Measurements from ENCODE around the gene SLC2A10.

The SLC2A10 gene

DNA sequence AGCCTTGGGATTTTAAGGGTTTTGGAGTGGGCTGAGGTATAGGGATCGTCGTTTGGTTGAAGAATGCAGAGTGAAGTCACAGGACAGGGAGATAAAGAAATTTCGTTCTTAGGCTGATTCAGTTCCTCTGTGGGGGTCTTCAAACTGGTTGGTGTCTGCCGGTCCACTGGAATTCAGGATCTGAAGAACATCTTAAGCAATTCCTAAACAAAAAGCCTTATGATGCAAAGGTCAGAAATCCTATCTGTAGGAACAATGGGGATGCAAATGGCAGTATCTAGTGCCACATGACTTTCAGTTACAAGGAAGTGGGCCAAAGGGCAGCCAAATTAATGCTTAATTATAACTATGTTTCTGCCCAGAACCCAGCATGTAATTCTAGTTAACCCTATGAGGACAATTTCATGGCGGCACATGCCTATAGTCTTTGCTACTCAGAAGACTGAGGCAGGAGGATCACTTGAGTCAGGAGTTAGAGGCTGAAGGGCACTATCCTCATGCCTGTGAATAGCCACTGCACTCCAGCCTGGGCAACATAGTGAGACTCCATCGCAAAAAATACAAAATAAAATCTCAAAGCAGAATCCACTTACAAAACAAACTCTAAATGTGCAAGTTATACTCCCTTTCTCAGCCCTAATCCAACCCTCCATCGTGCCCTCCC is 4.6 kb upstream of the SLC2A10 start:
- no peak for DNase-seq

DNA sequence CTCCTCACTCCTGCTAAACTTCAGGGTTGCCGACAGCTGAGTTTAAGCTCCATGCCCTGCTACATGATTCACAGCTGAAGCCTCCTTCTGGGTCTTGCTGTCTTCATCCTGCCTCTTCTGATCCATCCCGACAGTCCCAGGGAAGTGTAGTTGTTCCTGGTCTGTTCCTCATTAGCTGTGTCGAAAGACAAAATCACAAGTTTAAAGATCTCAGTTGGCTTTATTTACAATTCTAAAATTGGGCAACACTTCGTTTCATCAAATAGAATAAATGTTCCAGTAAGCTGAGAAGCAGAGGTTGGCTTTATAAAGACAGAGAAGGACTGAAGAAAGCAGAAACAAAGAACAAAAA is 4.1 kb upstream of the SLC2A10 start:
- no peak for DNase-seq

DNA sequence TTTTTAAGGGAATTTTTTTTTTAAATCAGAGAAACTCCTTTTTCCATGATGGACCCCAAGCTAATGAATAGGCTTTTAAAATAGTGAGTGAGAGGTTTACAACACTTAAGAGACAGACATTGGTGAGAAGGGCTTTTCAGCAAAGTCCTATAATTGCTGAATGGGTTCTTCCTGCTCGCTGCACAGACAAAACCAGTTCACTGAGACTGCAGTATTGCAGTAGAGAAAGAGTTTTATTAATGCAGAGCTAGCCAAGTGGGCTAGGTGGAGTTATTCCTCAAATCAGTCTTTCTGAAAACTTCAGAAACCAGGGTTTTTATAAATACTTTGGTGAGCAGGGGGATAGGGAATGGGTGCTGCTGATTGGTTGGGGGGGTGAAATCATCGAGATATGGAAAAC is 3.2 kb upstream of the SLC2A10 start:
- no peak for DNase-seq

DNA sequence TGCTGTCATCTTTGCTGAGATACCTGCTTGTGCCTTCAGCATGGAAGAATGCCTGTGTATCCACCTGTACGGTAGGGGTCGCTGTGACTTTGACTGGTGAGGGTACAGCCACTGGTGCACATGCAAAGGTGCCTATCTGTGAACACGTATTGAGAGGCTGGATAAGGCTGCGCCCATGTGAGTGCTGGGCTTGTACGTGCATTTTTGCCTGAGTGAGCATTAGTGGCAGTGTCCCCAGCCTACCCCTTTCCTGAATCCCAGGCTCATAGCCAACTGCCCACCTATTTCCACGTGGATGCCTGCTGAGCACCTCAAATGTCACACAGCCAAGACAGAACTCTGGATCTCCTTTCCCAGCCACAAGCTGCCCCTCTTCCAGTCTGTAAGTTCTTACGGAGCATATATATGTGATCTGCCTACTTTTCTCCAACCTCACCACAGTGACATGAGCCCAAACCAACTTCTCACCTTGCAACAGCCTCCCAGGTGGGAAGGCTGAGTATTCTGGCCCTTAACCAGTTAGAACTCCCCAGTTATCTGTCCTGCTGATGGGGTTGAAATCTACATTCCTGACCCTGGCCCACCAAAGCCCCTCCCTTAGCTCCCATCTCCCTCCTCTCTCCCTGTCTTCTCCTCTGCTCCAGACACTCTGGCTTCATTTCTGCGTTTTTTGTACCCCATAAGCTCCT is 1.1 kb upstream of the SLC2A10 start:
- DNase-seq: no peak

DNA sequence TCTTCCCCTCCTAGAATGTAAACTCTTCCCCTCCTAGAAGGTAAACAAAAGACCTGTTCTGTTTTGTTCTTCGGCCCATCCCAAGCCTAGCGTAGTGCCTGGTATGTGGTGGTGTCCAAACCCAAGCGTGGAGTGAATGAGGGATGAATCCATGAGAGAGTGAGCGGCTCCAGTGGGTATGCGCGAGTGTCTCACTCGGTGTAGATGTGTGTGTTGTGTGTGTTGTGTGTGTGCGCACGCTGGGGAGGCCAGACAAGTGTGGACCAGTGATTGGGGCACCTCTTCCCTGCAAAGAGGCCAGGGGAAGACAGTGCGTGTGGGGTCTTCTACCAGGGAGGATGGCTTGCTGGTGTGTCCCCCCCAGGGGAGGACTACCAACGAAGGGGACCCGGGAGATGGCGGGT is 392 bp upstream of the SLC2A10 start:
- DNase-seq: no peak

DNA sequence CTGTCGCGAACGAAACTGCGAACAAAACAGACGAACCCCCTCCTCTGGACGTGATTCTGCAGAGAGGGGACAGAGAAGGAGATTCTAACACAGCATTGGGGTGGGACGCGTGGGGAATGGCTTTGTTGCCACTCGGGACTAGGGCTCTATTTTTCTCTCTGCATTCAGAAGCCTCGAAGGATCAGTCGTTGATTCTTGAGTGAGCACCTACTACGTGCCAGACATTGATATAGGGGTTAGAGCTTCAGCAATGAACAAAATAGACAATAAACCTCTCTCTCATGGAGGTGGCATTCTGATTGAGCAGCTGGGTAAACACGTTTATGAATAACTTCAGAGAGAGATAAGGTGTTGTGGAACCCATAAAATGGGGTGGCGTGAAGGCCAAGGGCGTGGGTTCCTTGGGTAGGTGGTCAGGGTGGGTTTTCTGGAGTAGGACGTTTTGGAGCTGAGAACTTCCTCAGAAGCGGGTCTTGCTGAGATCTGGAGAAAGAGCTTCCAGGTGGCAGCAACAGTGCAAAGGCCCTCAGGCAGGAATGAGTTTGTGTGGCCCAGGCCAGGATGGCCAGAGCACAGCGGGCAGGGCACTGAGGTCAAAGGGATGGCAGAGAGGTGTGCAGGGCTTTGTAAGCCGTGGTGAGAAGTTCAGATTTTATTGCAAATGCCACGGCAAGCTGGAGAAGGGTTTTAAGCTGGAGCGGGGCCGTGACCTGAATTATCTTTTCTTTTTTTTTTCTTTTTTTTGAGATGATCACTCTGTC is 884 bp downstream of the SLC2A10 start:
- no peak for DNase-seq

DNA sequence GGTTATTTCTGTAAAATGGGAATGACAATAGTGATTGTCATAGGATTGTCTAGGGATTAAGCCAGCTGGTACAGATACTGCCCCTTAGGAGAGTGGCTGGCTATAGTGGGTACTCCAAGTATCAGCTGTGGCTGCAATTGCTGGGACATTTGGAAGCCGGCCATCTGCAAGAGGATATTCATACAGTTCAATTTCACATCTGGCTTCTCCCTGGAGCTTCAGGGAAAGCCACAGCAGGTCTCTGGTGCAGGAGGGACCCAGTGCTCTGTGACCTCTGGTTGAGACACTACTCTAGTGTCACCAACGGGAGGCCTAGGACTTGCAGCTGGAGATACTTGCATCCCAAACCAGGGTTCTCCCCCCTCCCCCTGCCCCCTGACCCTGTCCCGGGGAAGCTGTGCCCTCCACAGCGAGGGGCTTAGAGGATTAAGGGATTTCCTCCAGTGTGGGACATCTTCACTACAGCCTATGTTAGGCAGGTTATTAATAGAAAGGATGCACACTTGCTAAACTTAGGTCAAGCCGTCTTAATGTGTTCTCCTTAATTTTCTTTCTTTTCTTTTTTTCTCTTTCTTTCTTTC is 2.7 kb downstream of the SLC2A10 start:
- no peak for DNase-seq

DNA sequence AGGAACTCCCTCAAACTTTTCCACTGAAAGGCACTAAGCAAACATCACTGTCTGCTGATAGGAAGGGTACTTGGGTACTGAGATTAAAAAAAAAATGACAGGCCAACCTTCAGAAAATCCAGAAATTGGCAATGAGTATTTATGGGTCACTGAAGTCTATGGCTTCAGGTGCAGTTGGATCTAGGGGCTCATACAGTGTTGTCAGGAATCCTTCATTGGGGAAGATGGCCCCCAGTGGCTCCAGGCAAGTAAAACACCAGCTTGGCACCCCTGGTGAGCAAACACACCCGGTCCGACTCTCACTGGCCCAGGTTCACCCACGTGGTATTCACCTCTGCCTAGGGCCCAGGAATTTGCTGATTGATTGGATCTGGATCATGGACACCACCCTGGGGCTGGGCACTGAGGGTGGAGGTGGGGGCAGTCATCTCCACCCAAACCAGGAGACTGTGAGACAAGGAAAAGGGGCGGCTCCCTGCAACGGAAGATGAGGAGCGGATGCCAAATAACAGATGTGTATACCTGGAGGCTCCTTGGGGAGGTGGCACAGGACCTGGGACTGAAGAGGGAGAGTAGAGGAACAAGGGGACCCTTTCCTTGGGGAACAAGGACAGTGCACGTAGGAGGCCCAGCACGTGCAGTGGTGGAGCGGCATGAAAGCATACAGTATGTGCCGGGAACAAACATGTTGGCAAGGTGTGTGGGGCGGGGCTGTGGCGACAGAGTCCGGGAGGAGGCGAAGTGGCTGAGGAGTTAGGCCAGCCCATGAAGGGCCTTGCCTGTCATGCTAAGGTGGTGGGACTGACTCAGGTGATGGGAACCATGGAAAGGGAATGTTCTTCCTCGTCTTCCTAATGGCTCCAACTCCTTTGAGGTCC is 4.7 kb downstream of the SLC2A10 start:
- DNase-seq: no peak

DNA sequence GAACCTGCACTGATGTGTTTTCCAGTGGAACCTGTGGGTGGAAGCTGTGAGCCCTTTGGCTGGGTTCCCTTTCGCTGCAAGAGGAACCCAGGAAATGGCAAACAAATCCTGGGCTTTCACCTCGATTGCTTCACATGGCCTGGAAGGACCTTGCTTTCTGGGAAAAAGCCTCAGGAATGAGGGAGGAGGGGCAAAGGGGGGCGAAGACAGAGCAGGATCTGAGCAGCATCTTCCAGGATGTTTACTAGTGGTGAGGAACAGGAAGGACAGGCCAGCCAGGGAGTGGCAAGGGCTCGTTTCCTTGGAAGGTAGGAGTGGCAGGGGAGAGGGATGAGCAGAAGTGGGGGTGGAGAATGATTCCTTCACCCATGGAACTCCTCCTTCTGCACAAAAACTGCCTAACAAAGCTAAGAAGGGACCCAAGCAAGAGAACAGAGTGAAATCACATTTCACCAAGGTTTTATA is 5.9 kb downstream of the SLC2A10 start:
- DNase-seq: peak in 1 of 3 donors; percentile 11

DNA sequence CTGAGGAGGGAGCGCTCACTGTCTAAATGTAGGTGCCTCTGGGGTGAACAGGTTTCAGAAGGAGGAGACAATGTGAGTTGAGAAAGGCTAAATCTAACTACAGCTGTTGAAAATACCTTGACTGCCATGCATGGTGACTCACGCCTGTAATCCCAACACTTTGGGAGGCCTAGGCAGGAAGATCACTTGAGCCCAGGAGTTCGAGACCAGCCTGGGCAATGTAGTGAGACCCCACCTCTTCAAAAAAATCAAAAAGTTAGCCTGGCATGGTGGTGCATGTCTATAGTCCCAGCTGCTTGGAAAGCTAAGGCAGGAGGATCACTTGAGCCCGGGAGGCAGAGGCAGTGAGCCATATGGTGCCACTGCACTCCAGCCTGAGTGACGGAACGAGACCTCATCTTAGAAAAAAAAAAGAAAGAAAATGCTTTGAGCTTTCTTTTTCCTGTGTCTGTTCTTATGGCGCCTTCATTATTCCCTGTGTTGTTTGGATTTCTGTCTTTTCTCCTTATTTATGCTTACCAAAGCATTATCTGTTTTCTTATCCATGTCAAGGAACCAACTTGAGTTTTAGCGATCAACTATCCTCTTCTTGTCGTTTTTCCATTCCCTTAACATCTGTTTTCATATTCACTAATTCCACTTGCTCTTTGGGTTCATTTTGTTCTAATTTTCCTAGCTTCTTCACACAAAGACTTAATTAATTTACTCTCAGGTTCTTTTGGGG is 8.5 kb downstream of the SLC2A10 start:
- DNase-seq: no peak

DNA sequence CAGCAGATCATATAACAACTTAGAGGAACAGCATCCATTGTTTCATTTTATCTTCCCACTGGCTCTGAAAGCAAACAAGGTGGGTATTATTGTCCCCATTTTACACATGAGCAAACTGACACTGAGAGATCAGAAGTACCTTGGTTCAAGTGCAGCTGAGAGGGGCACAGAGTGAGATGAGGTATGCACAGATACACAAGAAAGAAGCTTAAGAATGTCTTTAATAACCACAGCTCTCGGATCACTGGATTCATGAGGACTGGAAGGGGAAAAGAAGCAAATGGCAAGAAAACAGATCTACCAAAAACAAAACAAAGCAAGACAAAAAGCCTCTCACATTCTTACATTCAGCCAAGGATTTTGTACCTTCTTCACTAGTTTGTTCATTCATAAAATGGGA is 10.6 kb downstream of the SLC2A10 start:
- no peak for DNase-seq

DNA sequence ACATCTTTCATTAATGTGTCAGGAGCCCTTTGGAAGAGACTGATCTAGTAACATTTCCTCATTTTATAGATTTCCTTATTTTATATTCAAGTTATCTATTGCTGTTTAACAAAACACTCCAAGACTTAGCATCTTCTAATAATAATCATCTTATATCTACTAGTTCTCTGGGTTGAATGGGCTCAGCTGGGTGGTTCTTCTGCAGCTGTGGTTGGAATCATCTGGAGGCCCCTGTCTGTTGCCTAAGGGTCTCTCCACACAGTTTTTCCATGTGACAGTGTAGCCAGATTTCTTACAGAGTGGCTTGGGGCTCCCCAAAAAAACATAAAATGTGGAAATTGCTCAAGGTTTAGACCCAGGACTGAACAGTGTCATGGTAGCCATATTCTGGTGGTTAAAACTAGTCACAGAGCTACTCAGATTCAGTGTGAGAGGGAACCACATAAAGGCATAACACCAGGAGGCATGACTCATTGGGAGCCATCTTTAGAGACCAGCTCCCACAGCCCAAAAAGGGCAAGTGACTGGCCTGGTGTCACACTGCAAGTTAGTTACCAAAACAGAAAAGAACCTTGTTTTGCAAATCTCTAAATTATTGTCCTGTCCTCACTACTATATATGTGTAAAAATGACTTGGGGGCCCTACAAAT is 11.5 kb downstream of the SLC2A10 start:
- DNase-seq: peak; percentile 10 to 25 (median 24)

DNA sequence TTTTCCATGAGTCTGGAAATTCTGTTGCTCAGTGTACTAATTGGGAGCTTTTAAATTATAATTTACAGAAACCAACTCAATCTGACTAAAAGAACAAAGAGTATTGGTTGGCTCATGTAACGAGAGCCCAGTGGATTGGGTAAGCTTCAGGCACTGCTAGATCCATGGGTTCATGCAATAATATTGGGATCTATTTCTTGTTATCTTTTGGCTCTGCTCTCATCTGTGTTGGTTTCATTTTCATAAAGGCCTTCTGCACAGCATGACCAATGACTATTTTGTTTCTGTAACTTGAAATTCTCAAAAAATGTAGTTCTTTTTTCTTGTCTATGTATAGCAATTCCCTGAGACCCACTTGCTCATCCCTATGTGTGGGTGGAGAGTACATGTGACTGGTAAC is 12.0 kb downstream of the SLC2A10 start:
- no peak for DNase-seq

DNA sequence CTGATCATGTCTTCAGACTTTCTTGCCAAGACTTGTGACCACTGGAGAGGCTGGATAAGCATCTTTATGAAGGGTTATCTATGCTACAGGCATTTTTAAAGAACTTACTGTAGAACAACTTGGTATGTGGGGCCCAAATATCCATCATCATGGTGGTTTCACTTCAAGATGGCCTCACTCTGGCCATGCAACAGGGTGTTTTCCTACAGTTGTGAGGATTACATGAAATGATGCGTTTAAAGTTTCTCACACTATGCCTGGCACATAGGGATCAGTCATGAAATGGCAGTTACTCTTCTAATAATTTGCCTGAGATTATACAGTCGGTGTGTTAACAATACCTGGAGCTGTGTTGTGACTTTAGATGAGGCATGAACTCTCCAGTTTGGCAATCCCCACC is 13.0 kb downstream of the SLC2A10 start:
- no peak for DNase-seq

DNA sequence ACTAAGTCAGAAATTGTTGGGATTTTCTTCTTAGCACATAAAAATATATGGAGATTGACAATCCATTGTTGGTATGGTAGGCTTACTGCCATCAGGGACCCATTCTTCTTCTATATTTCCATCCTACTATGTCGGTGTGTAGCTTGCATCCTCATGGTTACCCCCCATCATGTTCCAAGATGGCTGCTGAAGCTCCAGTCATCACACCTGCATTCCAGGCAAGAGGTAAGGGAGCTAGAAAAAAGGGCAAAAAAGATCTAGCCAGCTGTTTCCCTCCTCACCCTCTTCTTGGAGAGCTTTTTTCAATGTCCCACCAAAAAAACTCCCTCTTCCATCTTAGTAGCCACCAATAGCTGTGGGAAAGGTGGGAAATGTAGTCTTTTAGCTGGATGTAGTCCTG is 13.6 kb downstream of the SLC2A10 start:
- no peak for DNase-seq

DNA sequence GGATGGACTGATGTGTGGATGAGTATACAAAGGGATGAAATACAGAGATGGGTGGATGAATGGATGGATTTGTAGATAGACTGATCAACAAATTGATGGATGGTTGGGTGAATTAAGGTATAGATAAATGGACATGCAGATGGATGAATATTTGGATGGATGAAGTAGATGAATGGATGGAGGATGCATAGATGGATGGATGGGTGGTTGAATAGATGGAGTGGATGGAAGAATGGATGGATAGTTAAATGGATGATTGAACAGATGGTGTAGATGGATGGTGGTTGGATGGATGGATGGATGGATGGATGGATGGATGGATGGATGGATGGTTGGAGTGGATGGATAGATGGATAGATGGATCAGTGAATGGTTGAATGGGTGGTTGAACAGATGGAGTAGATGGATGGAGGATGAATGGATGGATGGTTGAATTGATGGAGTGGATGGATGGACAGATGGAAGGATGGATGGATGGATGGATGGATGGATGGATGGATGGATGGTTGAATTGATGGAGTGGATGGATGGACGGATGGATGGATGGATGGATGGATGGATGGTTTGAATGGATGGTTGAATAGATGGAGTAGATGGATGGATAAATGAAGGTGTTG is 15.0 kb downstream of the SLC2A10 start:
- no peak for DNase-seq

DNA sequence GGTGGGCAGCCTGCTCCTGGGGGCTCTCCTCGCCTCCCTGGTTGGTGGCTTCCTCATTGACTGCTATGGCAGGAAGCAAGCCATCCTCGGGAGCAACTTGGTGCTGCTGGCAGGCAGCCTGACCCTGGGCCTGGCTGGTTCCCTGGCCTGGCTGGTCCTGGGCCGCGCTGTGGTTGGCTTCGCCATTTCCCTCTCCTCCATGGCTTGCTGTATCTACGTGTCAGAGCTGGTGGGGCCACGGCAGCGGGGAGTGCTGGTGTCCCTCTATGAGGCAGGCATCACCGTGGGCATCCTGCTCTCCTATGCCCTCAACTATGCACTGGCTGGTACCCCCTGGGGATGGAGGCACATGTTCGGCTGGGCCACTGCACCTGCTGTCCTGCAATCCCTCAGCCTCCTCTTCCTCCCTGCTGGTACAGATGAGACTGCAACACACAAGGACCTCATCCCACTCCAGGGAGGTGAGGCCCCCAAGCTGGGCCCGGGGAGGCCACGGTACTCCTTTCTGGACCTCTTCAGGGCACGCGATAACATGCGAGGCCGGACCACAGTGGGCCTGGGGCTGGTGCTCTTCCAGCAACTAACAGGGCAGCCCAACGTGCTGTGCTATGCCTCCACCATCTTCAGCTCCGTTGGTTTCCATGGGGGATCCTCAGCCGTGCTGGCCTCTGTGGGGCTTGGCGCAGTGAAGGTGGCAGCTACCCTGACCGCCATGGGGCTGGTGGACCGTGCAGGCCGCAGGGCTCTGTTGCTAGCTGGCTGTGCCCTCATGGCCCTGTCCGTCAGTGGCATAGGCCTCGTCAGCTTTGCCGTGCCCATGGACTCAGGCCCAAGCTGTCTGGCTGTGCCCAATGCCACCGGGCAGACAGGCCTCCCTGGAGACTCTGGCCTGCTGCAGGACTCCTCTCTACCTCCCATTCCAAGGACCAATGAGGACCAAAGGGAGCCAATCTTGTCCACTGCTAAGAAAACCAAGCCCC is 16.0 kb downstream of the SLC2A10 start:
- no peak for DNase-seq

DNA sequence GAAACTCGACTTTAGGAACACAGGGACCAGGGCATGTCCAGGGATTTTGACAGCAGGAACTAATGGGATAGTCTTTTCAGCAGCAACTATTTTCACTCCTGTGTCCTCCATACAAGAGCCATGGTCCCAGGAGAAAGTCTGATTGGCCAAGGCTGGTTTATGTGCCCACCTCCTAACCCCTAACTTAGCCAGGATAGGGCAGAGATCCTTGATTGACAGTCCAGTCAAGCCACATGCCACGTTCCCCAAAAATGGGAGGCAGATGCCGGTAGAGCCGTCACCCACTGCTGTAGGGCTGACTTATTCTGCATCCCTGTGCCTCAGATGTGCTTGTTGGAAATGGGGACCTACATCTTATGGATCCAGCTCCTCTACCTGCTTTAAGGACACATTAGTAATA is 22.3 kb downstream of the SLC2A10 start:
- DNase-seq: no peak

DNA sequence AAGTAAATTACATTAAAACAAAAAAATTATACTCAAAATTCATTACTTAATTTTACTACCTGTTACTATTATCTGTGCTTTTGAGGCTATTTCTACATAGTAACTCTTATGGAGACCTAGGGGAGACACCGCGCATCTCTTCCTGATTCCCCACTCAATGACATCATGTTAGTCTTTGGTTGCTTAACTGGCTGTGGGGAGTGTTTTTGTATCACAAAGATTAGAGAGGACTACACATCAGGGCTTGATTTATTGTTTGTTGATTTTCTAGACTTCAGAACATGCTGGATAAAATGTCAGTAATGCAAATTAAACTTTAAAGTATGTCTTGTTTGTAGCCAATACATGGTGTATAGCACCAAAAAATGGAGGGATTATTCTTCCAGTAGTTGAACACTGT is 26.0 kb downstream of the SLC2A10 start:
- no peak for DNase-seq

Data from suppressor macrophage treated with lipopolysaccharide for 1 hour (primary cell).